GM19452 (cell line): ENCODE data around the gene GPC3.

Experiments
- ATAC-seq: cut with Tn5 transposase; IDR thresholded peaks from one replicate; pipeline ENCODE4 v1.9.1; 2021; ENCODE audit not compliant: unreplicated experiment

GPC3 gene

GRCh38 chrX:133933316-133933715, 52.1 kb downstream of the GPC3 start:
- no peak for ATAC-seq

DNA sequence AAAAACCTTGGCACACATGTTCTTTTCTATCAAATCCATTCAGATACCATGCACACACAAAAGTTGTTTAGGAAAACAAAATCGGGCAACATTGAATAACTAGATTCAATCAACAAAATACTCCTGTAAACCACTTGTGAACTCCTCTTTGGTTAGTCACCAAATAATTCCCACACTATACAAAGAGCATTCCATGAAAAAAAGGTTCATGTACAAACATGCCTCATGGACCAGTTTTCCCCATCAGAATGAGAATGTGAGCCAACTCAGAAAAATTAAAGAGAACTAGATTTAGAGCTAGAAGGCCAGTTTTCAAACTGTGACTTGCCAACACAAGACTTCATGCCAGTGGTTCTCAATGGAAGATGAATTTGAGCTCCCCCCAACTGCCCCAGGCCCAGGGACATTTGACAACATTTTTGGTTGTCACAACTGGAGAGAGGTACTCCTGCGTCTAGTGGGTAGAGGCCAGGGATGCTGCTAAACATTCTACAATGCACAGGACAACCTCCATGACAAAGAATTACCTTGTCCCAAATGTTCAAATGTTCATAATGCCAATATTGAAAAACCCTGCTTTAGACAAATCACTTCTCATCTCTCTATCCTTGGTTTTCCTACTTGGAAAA, 55.4 kb downstream of the GPC3 start:
- no peak for ATAC-seq

DNA sequence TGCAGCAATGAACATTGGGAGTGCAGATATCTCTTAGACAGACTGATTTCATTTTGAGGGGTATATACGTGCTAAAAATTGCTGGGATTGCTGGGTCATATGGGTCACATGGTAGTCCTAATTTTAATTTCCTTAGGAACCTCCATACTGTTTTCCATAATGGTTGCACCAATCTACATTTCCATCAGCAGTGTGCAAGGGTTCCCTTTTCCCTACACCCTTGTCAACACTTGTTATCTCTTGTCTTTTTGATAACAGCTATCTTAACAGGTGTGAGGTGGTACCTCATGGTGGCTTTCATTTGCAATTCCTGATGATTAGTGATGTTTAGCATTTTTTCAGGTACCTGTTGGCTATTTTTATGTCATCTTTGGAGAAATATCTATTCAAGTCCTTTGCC, 57.0 kb downstream of the GPC3 start:
- no peak for ATAC-seq

GRCh38 chrX:133926809-133927208, 58.6 kb downstream of the GPC3 start:
- ATAC-seq: no peak

- no peak for ATAC-seq
Observed at GRCh38 chrX:133926099-133926498, 59.3 kb downstream of the GPC3 start.

DNA sequence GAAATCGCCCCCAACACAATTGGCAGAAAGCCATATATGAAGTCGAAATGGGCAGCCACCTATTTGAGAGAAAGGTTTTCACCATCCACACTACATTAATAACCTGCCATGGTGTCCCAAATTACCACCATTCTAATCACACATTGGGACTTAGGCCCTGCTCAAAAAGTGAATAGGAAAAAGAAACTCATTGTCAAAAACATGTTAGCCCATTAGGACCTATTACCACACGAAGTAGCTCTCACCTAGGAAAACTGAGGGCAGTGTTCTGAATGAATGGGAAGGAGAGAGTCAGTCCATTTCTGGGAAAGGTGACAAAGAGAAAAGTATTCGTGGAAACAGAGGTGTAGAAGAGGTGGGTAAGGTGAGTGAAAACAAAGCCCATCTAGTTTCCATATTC, 60.8 kb downstream of the GPC3 start:
- ATAC-seq: no peak

DNA sequence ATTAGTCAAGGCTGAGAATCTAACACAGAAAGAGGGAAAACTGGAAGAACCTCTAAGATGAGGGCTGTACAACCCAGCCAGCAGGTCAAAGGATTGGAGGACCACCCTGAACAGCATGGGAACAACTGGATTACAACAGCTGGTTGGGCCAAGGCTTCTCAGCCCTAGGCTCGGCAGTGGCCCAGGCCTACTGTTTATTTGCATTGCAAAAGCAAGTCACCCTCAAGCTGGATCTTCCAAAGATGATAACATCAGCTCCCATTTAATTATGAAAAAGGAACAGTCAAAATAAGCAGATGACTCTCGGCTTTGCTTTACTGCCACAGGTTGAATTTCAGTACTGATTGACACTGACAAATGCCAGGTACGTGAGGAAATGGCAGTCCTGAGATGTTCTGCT, 61.8 kb downstream of the GPC3 start:
- no peak for ATAC-seq

GRCh38 chrX:133923113-133923512, 62.3 kb downstream of the GPC3 start:
- ATAC-seq: peak; percentile 75

- ATAC-seq: no peak
Observed at GRCh38 chrX:133922390-133922771, 63.0 kb downstream of the GPC3 start.

- ATAC-seq: peak; percentile 57
Observed at GRCh38 chrX:133921764-133922389, 63.5 kb downstream of the GPC3 start.

DNA sequence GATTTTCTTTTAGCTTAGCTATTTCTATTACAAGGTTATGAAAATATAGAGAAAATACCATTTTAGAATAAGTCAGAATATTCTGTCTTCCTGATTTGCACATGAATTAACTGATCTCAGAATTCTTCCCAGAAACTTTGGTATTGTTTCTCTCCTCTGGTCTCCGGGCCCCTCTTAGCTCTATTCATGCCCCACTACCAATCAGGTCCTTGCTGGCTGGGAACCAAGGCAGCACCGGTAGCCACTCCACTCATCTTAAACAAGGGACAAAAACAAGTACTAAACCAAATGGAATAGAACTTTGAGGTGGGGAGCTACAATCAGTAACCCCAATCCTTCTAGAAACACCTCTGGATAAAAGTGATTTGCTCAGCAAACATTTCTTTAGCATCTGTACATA, 64.3 kb downstream of the GPC3 start:
- no peak for ATAC-seq

- ATAC-seq: no peak
Observed at GRCh38 chrX:133918361-133918771, 67.0 kb downstream of the GPC3 start.

DNA sequence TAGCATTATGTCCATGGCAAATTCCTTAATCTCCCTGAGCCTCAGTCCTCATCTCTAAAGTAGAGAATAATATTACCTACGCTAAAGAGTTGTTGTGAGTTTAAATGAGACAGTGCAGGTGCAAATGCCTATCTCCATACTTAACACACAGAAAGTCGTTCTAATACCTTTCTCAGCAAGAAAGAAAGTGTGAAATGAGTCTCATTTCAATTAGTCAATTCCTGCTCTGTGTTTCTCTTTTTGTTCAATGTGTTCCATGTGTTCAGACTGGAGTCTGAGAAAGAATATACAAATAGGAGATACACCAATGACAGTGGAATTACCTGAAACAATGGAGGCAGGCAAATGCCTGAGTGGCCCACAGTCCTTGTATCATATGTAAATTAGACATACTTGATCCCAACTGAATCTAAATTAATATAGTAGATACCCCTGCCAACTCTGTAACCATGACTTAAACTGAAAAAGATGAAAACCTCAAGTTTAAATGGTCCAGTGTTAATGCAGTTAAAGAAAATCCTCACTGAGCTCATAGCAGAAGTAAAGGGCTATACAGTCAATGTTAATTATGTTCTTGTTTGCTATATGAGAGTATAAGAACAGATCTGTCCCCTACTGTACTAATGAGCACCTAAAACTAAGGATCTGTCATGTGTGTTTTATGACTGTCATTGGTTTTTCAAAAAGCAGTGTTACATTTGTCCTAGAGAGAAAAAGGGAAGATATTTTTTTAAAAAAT, 68.2 kb downstream of the GPC3 start:
- ATAC-seq: no peak

DNA sequence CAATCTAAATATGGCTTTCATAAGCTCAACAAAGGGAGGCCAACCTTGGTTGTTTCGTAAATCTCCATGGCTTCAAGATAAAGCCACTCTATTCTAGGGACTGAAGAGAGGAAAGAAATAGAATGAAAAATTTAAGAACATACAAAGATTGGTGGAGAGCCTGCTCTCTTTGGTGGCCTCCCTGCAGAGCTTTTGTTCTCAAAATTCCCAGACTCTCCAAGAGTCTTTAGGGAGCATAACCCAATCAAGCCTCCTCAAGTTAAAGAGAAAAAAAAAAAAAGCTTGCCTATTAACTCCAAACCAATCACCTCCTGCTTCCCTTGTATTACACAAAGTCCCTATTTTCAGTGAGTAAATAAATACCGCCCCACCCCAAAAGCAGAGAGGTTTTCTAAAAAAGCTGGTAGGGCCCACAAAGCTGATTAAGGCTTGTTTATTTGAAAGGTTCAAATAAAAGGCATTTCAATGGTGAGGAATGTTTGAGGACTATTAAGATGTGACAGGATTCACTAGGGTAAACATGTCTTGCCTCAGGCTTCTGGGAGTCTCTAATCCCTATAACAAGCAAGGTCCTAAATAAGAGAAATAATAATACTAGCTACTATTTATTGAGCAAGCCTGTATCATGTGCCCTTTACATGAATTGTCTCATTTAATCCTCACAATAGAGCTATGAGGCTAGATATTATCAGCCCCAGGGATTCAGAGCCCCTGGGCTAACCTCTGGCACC, 71.6 kb downstream of the GPC3 start:
- ATAC-seq: no peak

GRCh38 chrX:133913009-133913408, 72.4 kb downstream of the GPC3 start:
- no peak for ATAC-seq

DNA sequence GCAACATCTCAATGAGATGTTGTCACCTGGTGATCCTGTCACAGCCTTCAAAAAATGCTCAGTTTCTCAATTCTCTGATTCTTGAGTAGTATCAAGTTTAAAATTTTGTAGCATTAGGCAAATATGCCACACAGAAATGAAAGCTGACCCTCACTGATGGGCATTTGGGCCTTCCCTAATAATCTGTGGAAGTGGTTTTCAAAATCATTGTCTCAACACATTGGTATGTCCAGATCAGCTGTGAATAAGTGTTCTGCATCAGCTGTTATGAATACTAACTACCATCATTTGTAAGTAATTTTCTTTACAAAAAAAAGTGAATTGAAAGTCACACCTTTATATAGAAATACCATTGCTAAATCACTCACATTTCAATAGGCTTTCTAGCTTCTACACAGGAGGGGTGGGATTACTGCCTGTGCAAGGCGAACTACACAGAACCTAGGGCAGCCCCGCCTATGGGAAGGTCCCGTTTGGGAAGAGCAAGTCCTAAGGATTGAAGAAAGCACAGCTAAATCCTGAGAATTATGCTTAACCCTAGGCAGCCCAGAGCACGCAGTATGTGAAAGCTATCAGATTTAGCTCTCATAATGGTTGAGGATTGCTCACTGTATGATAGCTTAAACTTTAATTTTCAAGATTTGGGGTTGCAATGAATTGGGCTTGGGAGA, 73.4 kb downstream of the GPC3 start:
- no peak for ATAC-seq

DNA sequence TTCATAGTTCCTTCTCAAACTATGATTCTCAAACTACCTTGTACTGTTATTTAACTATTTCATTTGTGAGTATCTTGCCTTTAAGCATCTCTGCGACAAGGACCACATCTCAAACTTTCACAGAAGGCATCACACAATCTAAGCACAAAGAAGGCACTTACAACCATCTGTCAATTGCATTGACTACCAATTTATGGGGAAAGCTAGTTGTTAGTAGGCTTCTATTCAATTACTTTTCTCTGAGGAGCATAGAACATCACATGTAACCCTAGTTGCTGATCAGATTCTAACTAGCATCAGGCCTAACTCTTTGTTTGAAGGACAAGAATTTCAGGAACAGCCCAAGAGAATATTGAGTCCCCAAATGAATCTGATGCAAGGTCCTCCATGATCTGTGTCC, 74.9 kb downstream of the GPC3 start:
- ATAC-seq: no peak

DNA sequence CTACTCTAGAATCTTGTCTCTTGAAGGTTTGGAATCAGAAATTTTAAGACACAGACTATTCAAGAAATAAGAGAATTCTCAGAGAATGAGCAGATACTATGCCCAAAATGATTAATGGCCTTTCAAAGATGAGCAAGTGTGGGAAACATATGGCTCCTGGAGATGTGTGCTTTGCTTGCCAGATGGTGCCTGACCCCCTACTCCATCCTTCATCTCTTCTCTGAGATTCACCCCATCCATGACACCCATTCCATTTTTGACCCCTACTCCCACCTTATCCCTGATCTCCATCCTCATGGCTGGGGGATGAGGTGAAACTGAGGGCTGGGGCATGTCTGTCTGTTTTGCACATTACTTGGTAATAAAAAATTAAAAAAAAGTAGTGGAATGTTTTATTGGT, 75.5 kb downstream of the GPC3 start:
- no peak for ATAC-seq

DNA sequence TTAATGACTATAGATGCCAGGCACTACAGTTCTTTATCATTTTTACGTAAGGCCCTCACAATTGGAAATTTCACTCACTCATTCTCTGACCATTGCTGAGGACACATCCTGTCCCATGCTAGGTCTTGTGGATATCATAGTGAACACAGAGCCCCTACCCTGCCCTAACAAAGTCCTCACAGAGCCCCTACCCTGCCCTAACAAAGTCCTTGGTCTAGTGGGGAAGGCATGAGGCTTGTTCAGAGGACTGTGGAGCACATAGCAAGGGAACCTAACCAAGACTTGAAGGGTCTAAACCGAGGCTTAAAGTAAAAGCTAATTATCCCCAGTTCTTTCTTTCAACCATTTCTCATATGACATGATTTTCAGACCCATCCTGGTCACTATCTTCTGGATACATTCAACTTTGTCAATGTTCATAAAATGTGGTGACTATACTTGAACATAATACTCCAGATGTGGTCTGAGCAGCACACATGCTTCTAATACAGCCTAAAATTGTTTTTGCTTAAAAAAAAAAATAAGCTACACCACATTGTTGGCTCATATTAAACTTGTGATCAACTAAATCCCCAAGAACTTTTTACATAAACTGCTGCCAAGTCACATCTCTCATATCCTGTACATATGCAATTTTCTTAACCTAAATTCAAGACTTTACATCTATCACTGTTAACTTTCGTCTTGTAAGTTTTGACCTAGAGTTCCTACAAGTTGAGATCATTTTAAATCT, 77.0 kb downstream of the GPC3 start:
- no peak for ATAC-seq

- no peak for ATAC-seq
Observed at GRCh38 chrX:133907606-133908005, 77.8 kb downstream of the GPC3 start.

- ATAC-seq: no peak
Observed at GRCh38 chrX:133905305-133905704, 80.1 kb downstream of the GPC3 start.
